ENCODE data around the gene ST6GAL2.

ST6GAL2 gene

DNA sequence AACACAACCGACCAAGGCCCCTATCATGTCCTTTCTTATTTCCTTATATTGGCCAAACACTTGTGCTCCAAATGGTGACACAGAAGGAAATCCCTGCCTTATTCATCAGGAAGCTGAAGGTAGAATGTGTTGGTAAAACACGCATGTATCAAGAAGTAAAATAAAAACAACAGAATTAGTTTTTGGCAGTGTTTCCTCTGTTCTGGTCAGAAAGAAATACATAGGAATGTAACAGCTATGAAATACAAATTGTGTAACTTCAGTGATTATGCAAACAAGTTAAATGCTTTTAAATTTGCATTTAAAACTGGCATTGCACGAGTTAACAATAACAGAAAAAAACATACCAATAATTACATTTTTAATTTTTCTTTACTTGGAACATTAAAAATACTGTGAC is 19.3 kb downstream of the ST6GAL2 start:
- no peak overlapping the region for H3K4me3 ChIP-seq (ENCODE audit: low read length)
- TF ChIP-seq, protein P1, sequence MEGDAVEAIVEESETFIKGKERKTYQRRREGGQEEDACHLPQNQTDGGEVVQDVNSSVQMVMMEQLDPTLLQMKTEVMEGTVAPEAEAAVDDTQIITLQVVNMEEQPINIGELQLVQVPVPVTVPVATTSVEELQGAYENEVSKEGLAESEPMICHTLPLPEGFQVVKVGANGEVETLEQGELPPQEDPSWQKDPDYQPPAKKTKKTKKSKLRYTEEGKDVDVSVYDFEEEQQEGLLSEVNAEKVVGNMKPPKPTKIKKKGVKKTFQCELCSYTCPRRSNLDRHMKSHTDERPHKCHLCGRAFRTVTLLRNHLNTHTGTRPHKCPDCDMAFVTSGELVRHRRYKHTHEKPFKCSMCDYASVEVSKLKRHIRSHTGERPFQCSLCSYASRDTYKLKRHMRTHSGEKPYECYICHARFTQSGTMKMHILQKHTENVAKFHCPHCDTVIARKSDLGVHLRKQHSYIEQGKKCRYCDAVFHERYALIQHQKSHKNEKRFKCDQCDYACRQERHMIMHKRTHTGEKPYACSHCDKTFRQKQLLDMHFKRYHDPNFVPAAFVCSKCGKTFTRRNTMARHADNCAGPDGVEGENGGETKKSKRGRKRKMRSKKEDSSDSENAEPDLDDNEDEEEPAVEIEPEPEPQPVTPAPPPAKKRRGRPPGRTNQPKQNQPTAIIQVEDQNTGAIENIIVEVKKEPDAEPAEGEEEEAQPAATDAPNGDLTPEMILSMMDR (conservative IDR thresholded peaks at IDR 0.05; ENCODE audit: low read depth, low read length), result no peak
- no peak for DNase-seq (ENCODE audit: low read depth)

DNA sequence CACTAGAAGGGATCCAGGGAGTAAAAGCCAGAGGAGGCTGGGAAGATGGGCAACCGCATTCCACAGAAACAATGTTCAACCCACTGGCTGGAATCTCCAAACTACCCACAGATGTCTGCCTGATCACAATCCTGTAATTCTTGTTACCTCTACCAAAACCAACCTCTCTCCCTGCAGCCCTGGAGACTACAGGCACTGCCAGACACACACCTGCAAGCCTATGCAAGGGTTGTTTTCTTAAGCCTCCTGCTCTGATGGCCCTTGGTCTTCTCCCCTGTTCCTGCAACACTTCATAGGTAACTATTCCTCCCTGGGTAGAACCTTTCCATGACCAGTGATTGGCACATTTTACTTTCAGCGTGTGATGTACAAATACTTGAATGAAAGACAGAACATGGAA is 21.9 kb downstream of the ST6GAL2 start:
- no peak overlapping the region for H3K4me3 ChIP-seq (ENCODE audit: low read length)
- TF ChIP-seq, protein P1 (conservative IDR thresholded peaks at IDR 0.05; ENCODE audit: low read depth, low read length), result no peak
- no peak for DNase-seq (ENCODE audit: low read depth)

DNA sequence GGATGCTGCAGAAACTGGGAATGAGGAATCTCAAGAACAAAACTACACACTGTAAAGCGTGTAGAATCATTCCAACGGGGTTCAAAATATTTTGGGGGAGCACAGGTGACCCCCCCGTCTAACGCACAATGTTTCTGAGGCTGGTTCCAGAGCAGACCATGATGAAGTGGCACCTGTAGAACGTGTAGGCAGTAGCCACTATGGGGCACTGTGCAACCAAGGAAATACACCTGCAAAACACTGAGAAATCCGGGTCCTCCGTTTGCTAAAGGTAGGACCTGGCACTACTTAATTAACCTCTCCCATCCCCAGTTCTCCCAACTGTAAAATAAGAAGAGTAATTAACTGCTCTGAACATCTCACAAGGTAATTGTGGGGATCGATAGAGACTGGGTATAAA is 22.6 kb downstream of the ST6GAL2 start:
- no peak for DNase-seq (ENCODE audit: low read depth)
- TF ChIP-seq, protein P1 (conservative IDR thresholded peaks at IDR 0.05; ENCODE audit: low read depth, low read length), result peak; percentile 50
- H3K4me3 ChIP-seq (ENCODE audit: low read length), result no peak overlapping the region

DNA sequence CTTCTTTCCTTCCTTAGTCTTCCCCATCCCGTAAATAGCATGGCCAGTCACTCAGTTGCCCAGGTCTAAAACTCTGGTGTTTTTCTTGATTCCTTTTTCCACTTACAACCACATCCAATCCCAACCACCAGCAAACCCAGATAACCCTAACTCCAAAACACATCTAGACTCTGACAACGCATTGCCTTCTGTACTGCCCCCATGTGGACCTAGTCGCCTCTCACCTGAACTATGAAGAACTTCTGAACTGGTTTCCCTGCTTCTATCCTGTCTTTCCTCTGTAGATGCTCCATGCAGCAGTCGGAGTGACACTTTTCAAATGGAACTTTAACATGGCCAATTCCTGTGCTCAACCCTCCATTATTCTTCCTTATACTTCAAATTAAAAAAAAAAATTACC is 26.5 kb downstream of the ST6GAL2 start:
- no peak for DNase-seq (ENCODE audit: low read depth)
- TF ChIP-seq, protein P1 (conservative IDR thresholded peaks at IDR 0.05; ENCODE audit: low read depth, low read length), result no peak
- no peak overlapping the region for H3K4me3 ChIP-seq (ENCODE audit: low read length)

- no peak for DNase-seq (ENCODE audit: low read depth)
- no peak overlapping the region for H3K4me3 ChIP-seq (ENCODE audit: low read length)
- TF ChIP-seq, protein P1 (conservative IDR thresholded peaks at IDR 0.05; ENCODE audit: low read depth, low read length), result no peak
These were observed 27.2 kb downstream of the ST6GAL2 start for GRCh38 chr2:106858810-106859209.

- TF ChIP-seq, protein P1 (conservative IDR thresholded peaks at IDR 0.05; ENCODE audit: low read depth, low read length), result no peak
- no peak for DNase-seq (ENCODE audit: low read depth)
- no peak overlapping the region for H3K4me3 ChIP-seq (ENCODE audit: low read length)
These were observed 28.0 kb downstream of the ST6GAL2 start for GRCh38 chr2:106857882-106858478.

DNA sequence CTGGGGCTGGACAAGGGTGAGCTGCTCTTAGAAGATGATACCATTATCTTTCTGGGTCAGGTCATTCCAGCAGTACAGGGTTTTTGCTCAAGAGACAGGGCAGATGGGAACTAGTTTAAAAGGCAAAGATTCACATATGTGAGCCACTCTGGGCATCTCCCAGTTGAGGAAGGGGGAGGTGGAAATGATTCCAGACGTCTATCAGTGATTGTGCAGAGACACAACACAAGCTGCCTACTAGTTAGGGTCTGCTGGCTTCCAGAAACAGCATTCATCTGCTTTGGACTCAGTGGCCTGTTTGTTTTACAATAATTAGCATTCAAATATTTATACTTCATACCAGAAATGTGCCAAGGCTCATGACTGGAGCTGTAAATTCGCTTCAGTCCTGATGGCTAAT is 32.3 kb downstream of the ST6GAL2 start:
- TF ChIP-seq, protein P1 (conservative IDR thresholded peaks at IDR 0.05; ENCODE audit: low read depth, low read length), result no peak
- DNase-seq (ENCODE audit: low read depth), result no peak
- H3K4me3 ChIP-seq (ENCODE audit: low read length), result no peak overlapping the region
